ENCODE measurements around the gene UMAD1. TPM values are rescaled to one million over a fixed set of nuclear protein-coding genes. Genes with fewer than 3 reads are reported as not detected.

UMAD1 gene
- total RNA-seq, 1 donor from 2014 or later = 11.3 TPM

DNA sequence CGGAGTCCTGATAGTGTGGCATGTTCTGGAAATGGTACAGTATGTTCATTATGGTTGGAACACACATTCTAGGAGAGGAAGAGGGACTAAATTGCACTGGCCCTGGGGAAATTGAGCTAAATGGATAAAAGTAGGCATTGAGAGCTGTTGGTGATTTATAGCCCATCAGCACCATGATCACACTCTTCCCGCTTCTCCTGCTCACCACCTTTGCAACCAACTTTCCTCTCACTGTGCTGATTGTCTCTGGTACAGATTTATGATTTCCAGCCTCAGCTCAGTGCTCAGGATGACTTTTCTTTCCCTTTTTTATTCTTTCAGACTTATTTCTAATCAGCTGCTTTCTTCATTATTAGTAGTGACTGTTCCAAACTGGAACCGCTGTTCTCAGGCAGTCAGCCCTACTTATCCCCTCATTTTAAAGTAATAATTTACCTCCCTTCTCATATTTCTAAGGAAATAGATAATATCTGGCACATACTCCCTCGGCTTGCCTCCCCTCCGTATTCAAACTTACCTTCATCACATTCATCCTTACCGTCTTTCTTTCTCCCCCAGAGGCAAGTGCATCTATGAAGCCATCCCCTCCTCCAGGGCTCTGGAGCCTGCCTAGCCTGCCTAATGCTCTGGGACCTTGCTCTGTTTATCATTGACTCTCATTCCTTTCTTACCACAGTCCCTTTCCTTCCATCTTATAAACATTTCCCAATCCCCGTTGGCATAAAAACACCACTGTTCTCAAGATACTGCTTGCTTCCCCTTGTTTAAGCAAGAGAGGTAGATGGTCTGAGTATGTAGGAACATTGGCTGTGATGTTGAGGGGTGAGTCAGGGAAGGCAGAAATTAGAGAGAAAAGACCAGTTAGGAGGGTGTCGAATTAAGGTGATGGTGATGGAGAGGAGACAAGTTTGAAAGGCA is 129.4 kb downstream of the UMAD1 start:
- FAIRE-seq = no peak
- no peak overlapping the region for H3K4me3 ChIP-seq (ENCODE audit: low read depth, low read length)
- H3K36me3 ChIP-seq (ENCODE audit: control insufficient read depth, insufficient read depth, low read length) = no peaks in the 10 kb centered on the region
- TF ChIP-seq, protein P1, sequence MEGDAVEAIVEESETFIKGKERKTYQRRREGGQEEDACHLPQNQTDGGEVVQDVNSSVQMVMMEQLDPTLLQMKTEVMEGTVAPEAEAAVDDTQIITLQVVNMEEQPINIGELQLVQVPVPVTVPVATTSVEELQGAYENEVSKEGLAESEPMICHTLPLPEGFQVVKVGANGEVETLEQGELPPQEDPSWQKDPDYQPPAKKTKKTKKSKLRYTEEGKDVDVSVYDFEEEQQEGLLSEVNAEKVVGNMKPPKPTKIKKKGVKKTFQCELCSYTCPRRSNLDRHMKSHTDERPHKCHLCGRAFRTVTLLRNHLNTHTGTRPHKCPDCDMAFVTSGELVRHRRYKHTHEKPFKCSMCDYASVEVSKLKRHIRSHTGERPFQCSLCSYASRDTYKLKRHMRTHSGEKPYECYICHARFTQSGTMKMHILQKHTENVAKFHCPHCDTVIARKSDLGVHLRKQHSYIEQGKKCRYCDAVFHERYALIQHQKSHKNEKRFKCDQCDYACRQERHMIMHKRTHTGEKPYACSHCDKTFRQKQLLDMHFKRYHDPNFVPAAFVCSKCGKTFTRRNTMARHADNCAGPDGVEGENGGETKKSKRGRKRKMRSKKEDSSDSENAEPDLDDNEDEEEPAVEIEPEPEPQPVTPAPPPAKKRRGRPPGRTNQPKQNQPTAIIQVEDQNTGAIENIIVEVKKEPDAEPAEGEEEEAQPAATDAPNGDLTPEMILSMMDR (IDR thresholded peaks at IDR 0.05; ENCODE audit: insufficient read depth, low read length, severe bottlenecking) = no peak
- DNase-seq (ENCODE audit: low read depth) = no peak
- no peaks in the 10 kb centered on the region for H3K27me3 ChIP-seq (ENCODE audit: control insufficient read depth, insufficient read depth, low read length)

DNA sequence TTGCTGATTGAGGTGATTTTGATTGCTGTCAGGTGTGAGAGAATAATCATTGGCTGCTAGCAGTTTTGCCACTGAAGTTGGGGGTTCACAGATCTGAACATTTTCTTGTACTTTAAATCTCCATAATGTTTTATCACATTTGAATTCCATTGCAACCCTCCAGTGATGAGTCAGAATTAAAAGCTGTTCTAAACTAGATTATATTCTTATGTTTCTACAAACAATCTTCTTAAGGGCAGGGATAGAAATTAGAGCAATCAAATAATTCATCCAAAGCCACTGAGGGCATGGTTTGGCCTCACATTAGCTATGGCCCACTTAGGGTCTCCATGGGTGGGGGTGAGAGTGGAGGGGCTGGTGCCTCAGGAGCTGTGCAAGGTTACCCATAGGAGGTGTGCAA is 130.9 kb downstream of the UMAD1 start:
- Histone ChIP-seq H3K4me3 (ENCODE audit: low read depth, low read length) (no peak overlapping the region), H3K27me3 (ENCODE audit: control insufficient read depth, insufficient read depth, low read length) (no peaks in the 10 kb centered on the region), H3K36me3 (ENCODE audit: control insufficient read depth, insufficient read depth, low read length) (no peaks in the 10 kb centered on the region)
- TF ChIP-seq, protein P1 (IDR thresholded peaks at IDR 0.05; ENCODE audit: insufficient read depth, low read length, severe bottlenecking) = no peak
- FAIRE-seq = no peak
- no peak for DNase-seq (ENCODE audit: low read depth)

DNA sequence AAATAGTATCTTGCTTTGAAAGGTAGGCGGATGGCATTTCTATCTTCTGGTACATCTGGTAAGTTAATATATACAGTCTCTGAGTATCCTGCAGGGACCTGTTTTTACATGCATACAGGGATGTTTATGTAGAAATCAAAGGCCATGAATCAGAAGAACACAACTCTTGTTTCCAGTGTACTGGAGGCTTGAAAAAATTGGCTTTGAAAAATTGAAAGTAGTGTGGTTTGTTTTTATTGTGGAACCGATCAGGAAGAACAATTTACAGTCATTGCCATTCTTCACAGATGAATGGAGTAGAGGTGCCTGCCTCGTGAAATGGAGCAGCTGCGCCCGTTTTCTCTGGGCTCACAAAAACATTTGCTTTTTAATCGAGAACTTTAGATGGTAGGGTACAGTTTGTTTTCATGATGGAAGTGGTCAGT is 131.9 kb downstream of the UMAD1 start:
- no peaks in the 10 kb centered on the region for H3K27me3 ChIP-seq (ENCODE audit: control insufficient read depth, insufficient read depth, low read length)
- FAIRE-seq (no peak), DNase-seq (ENCODE audit: low read depth) (peak; percentile 97)
- TF ChIP-seq, protein P1 (IDR thresholded peaks at IDR 0.05; ENCODE audit: insufficient read depth, low read length, severe bottlenecking) = no peak
- peak overlapping the region; percentile 22 for H3K4me3 ChIP-seq (ENCODE audit: low read depth, low read length)
- no peaks in the 10 kb centered on the region for H3K36me3 ChIP-seq (ENCODE audit: control insufficient read depth, insufficient read depth, low read length)

DNA sequence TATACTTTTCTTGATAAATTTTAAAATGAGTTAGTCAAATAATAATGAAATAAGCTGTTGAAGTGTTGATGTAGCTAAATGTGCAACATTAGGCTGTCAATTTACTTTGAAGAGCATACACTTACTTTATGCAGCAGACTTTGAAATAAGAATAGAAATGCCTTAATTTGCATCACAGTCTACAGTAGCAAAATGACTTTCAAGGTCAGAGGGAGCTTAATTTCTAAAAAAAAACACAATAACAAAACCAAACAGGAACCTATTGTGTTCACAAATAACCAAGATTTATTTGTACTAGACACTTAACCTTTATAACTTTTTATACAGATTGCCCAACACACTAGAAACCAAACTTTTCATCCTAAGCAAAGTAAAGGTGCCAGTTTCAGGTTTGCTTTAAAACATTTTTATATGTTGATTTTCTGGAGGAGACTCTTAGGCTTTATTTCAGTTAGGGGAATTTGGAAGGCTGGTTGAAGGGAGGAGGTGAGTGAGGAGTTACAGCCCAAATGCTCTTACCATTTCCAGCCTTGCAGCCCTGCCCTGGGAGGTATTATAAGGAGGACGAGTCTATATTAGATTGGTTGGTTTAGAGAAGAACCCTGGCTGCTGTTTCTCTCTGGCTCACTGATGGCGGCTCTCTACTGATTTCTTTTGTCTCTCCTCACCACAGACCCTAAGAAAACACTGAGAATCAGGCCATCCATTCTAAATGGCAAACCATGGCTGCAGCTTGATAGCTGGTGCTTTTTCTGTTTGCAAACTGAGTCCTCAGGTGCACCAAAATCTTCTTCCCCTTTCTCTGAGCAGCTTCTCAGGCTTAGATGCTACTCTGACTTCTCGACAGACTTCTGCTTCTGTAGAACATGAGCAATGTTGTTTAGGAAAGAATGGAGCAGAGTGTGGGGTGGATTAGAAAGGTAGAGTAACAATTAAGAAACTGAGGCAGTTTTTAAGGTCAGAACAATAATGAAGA is 133.1 kb downstream of the UMAD1 start:
- TF ChIP-seq, protein P1 (IDR thresholded peaks at IDR 0.05; ENCODE audit: insufficient read depth, low read length, severe bottlenecking) = no peak
- FAIRE-seq = no peak

DNA sequence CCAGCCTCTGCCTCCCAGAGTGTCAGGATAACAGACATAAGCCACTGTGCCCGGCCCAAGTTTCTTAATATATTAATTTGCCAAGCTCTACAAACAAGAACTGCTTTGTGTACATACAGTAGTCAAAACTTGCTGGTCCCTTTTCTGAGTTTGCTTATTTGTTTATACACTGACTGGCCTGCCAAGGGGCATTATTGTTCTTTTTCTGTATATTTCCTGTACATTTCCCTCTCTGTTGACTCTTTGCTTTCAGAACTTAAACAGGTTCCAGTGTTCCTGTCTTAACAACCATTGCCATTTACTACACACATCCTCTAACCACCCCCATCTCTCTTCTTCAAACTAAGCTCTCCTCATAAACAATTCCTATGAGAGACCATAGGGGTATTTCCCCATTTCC is 139.3 kb downstream of the UMAD1 start:
- H3K4me3 ChIP-seq (ENCODE audit: low read depth, low read length) = no peak overlapping the region

More for the DNA sequence above, 133.1 kb downstream of the UMAD1 start:
- Histone ChIP-seq H3K27me3 (ENCODE audit: control insufficient read depth, insufficient read depth, low read length) (no peaks in the 10 kb centered on the region), H3K36me3 (ENCODE audit: control insufficient read depth, insufficient read depth, low read length) (no peaks in the 10 kb centered on the region), H3K4me3 (ENCODE audit: low read depth, low read length) (no peak overlapping the region)
- DNase-seq (ENCODE audit: low read depth) = no peak

More for the DNA sequence above, 139.3 kb downstream of the UMAD1 start:
- Histone ChIP-seq H3K27me3 (ENCODE audit: control insufficient read depth, insufficient read depth, low read length) (no peaks in the 10 kb centered on the region), H3K36me3 (ENCODE audit: control insufficient read depth, insufficient read depth, low read length) (no peaks in the 10 kb centered on the region)
- no peak for DNase-seq (ENCODE audit: low read depth)
- FAIRE-seq = no peak
- TF ChIP-seq, protein P1 (IDR thresholded peaks at IDR 0.05; ENCODE audit: insufficient read depth, low read length, severe bottlenecking) = no peak
